ENCODE results near the gene CEP57.
A peak's percentile ranks its signal among the peaks of the same experiment; 100 is the strongest.

The CEP57 gene

GRCh38 chr11:95789506-95790122 is 684 bp upstream of the CEP57 start, which contains the start of gene FAM76B:
Gene FAM76B (minus strand): TSS chr11:95789782. CDS start chr11:95789478, 304 bp downstream.
- H3K9me3 ChIP-seq (ENCODE audit: low read length) = no peaks in the 10 kb centered on the region

GRCh38 chr11:95790933-95791708 is 823 bp downstream of the CEP57 start:
- Histone ChIP-seq H3K9me3 (ENCODE audit: low read length) (no peaks in the 10 kb centered on the region), H3K27me3 (ENCODE audit: insufficient read depth, low read length) (no peaks in the 10 kb centered on the region), H3K4me1 (ENCODE audit: insufficient read depth, low read length) (peaks cover 22% of the 10 kb centered on the region), H3K36me3 (ENCODE audit: insufficient read depth, low read length) (peaks cover 16% of the 10 kb centered on the region), H3K4me3 (ENCODE audit: low read length) (peak overlapping the region; percentile 85), H2AFZ (ENCODE audit: low read depth, low read length) (peak overlapping the region; percentile 91)

More at GRCh38 chr11:95789506-95790122, 684 bp upstream of the CEP57 start, which contains the start of gene FAM76B:
- Histone ChIP-seq H2AFZ (ENCODE audit: low read depth, low read length) (peak within 1 kb of the TSS; percentile 91), H3K4me3 (ENCODE audit: low read length) (peak within 1 kb of the TSS; percentile 85), H3K36me3 (ENCODE audit: insufficient read depth, low read length) (peaks cover 30% of the 10 kb centered on the region), H3K4me1 (ENCODE audit: insufficient read depth, low read length) (peaks cover 22% of the 10 kb centered on the region), H3K27me3 (ENCODE audit: insufficient read depth, low read length) (no peaks in the 10 kb centered on the region)

GRCh38 chr11:95791709-95792033 is 1.4 kb downstream of the CEP57 start:
- Histone ChIP-seq H3K4me1 (ENCODE audit: insufficient read depth, low read length) (peaks cover 22% of the 10 kb centered on the region), H3K4me3 (ENCODE audit: low read length) (peak overlapping the region; percentile 85), H3K27me3 (ENCODE audit: insufficient read depth, low read length) (no peaks in the 10 kb centered on the region), H3K36me3 (ENCODE audit: insufficient read depth, low read length) (peaks cover 13% of the 10 kb centered on the region), H3K9me3 (ENCODE audit: low read length) (no peaks in the 10 kb centered on the region), H2AFZ (ENCODE audit: low read depth, low read length) (no peak overlapping the region)

DNA sequence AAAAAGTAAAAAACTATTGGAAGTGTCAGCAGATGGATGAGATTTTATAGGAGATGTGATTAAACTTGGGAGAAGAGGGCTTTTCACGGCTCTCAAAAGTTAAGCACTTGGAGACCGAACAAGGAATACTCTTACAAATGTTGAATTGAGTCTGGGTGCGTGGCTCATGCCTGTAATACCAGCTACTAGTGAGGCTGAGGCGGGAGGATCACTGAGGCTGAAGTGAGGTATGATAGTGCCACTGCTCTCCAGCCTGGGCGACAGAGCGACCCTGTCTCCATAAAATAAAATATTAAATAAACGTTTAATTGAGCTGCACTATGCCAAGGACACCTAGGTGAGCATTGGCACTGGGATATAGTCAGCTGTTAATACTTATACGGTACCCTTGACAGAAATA is 1.9 kb downstream of the CEP57 start:
- H3K27me3 ChIP-seq (ENCODE audit: insufficient read depth, low read length) = no peaks in the 10 kb centered on the region
- H3K9me3 ChIP-seq (ENCODE audit: low read length) = no peaks in the 10 kb centered on the region
- no peak overlapping the region for H2AFZ ChIP-seq (ENCODE audit: low read depth, low read length)
- peaks cover 22% of the 10 kb centered on the region for H3K4me1 ChIP-seq (ENCODE audit: insufficient read depth, low read length)
- H3K4me3 ChIP-seq (ENCODE audit: low read length) = peak overlapping the region; percentile 85
- H3K36me3 ChIP-seq (ENCODE audit: insufficient read depth, low read length) = peaks cover 13% of the 10 kb centered on the region

- Histone ChIP-seq H3K27me3 (ENCODE audit: insufficient read depth, low read length) (no peaks in the 10 kb centered on the region), H2AFZ (ENCODE audit: low read depth, low read length) (no peak overlapping the region), H3K36me3 (ENCODE audit: insufficient read depth, low read length) (peaks cover 9% of the 10 kb centered on the region), H3K9me3 (ENCODE audit: low read length) (no peaks in the 10 kb centered on the region), H3K4me3 (ENCODE audit: low read length) (no peak overlapping the region), H3K4me1 (ENCODE audit: insufficient read depth, low read length) (peaks cover 22% of the 10 kb centered on the region)
Measured at GRCh38 chr11:95792700-95793099, 2.4 kb downstream of the CEP57 start.

DNA sequence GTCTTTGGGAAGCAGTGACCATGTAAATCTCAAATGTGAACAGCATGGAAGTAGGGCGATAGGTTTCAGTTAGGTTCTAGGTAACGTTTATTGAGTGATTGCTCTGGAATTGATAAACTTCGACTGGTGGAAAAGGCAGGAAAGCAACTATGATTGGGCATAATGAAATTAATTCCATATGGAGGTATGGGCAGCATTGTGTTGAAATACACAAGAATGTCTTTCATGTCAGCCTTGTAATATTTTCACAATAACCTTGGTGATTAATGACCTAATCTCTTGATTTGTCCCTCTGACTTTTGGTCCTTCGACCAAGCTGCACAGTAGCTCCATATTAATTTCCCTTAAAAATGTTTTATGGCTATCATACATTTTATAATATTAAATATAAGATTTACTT is 2.8 kb downstream of the CEP57 start:
- Histone ChIP-seq H3K4me3 (ENCODE audit: low read length) (no peak overlapping the region), H3K4me1 (ENCODE audit: insufficient read depth, low read length) (peaks cover 20% of the 10 kb centered on the region), H3K36me3 (ENCODE audit: insufficient read depth, low read length) (peaks cover 5% of the 10 kb centered on the region), H3K27me3 (ENCODE audit: insufficient read depth, low read length) (no peaks in the 10 kb centered on the region), H2AFZ (ENCODE audit: low read depth, low read length) (no peak overlapping the region), H3K9me3 (ENCODE audit: low read length) (no peaks in the 10 kb centered on the region)

GRCh38 chr11:95794086-95794485 is 3.8 kb downstream of the CEP57 start:
- H2AFZ ChIP-seq (ENCODE audit: low read depth, low read length) = no peak overlapping the region
- no peak overlapping the region for H3K4me3 ChIP-seq (ENCODE audit: low read length)
- H3K36me3 ChIP-seq (ENCODE audit: insufficient read depth, low read length) = peaks cover 8% of the 10 kb centered on the region
- H3K27me3 ChIP-seq (ENCODE audit: insufficient read depth, low read length) = no peaks in the 10 kb centered on the region
- H3K9me3 ChIP-seq (ENCODE audit: low read length) = no peaks in the 10 kb centered on the region
- peaks cover 15% of the 10 kb centered on the region for H3K4me1 ChIP-seq (ENCODE audit: insufficient read depth, low read length)

GRCh38 chr11:95795627-95796295 is 5.5 kb downstream of the CEP57 start:
- H3K27me3 ChIP-seq (ENCODE audit: insufficient read depth, low read length) = no peaks in the 10 kb centered on the region
- H3K4me1 ChIP-seq (ENCODE audit: insufficient read depth, low read length) = peaks cover 15% of the 10 kb centered on the region
- peaks cover 23% of the 10 kb centered on the region for H3K36me3 ChIP-seq (ENCODE audit: insufficient read depth, low read length)
- H3K9me3 ChIP-seq (ENCODE audit: low read length) = no peaks in the 10 kb centered on the region
- no peak overlapping the region for H2AFZ ChIP-seq (ENCODE audit: low read depth, low read length)
- H3K4me3 ChIP-seq (ENCODE audit: low read length) = no peak overlapping the region

GRCh38 chr11:95796501-95796900 is 6.2 kb downstream of the CEP57 start:
- no peak overlapping the region for H3K4me3 ChIP-seq (ENCODE audit: low read length)
- H3K36me3 ChIP-seq (ENCODE audit: insufficient read depth, low read length) = peaks cover 30% of the 10 kb centered on the region
- H3K9me3 ChIP-seq (ENCODE audit: low read length) = no peaks in the 10 kb centered on the region
- no peak overlapping the region for H2AFZ ChIP-seq (ENCODE audit: low read depth, low read length)
- peaks cover 14% of the 10 kb centered on the region for H3K4me1 ChIP-seq (ENCODE audit: insufficient read depth, low read length)
- no peaks in the 10 kb centered on the region for H3K27me3 ChIP-seq (ENCODE audit: insufficient read depth, low read length)

GRCh38 chr11:95799546-95799945 is 9.2 kb downstream of the CEP57 start:
- Histone ChIP-seq H3K4me3 (ENCODE audit: low read length) (no peak overlapping the region), H3K36me3 (ENCODE audit: insufficient read depth, low read length) (peaks cover 53% of the 10 kb centered on the region), H3K4me1 (ENCODE audit: insufficient read depth, low read length) (no peaks in the 10 kb centered on the region), H3K27me3 (ENCODE audit: insufficient read depth, low read length) (no peaks in the 10 kb centered on the region), H3K9me3 (ENCODE audit: low read length) (peaks cover 2% of the 10 kb centered on the region), H2AFZ (ENCODE audit: low read depth, low read length) (no peak overlapping the region)

DNA sequence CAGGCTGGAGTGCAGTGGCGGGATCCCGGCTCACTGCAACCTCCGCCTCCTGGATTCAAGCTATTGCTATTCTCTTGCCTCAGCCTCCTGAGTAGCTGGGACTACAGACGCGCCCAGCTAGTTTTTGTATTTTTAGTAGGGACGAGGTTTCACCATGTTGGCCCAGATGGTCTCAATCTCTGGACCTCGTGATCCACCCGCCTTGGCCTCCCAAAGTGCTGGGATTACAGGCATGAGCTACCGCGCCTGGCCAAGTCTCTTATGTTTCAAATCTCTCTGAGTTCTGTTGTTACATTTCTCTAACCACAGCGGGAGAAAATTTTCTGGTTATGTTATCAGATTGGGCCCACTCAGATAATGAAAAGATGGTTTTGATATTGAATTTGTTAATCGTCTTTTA is 10.1 kb downstream of the CEP57 start:
- H3K4me3 ChIP-seq (ENCODE audit: low read length) = no peak overlapping the region
- H2AFZ ChIP-seq (ENCODE audit: low read depth, low read length) = no peak overlapping the region
- no peaks in the 10 kb centered on the region for H3K4me1 ChIP-seq (ENCODE audit: insufficient read depth, low read length)
- no peaks in the 10 kb centered on the region for H3K27me3 ChIP-seq (ENCODE audit: insufficient read depth, low read length)
- H3K36me3 ChIP-seq (ENCODE audit: insufficient read depth, low read length) = peaks cover 60% of the 10 kb centered on the region
- peaks cover 2% of the 10 kb centered on the region for H3K9me3 ChIP-seq (ENCODE audit: low read length)

GRCh38 chr11:95802806-95803205 is 12.5 kb downstream of the CEP57 start:
- Histone ChIP-seq H3K4me3 (ENCODE audit: low read length) (no peak overlapping the region), H3K27me3 (ENCODE audit: insufficient read depth, low read length) (no peaks in the 10 kb centered on the region), H3K36me3 (ENCODE audit: insufficient read depth, low read length) (peaks cover 77% of the 10 kb centered on the region), H3K9me3 (ENCODE audit: low read length) (peaks cover 11% of the 10 kb centered on the region), H3K4me1 (ENCODE audit: insufficient read depth, low read length) (no peaks in the 10 kb centered on the region), H2AFZ (ENCODE audit: low read depth, low read length) (no peak overlapping the region)

DNA sequence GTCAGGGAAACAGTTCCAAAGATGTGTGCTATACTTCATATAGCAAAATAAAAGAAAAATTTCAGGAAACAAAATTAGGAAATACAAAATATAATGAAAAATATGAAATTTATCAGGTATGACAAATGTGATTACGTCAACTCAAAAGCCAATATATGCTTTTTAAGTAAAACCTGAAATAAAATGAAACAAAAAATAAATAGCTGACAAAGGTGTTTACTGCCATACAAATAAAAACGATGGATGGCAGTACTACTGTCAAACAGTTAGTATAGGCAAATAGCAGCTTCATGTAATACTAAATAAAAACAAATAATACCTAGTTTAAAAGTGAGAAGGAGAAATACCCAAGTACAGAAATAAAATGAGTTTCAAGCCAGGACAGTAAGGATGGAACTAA is 13.7 kb downstream of the CEP57 start:
- peaks cover 11% of the 10 kb centered on the region for H3K9me3 ChIP-seq (ENCODE audit: low read length)
- no peak overlapping the region for H2AFZ ChIP-seq (ENCODE audit: low read depth, low read length)
- H3K27me3 ChIP-seq (ENCODE audit: insufficient read depth, low read length) = no peaks in the 10 kb centered on the region
- peaks cover 75% of the 10 kb centered on the region for H3K36me3 ChIP-seq (ENCODE audit: insufficient read depth, low read length)
- H3K4me1 ChIP-seq (ENCODE audit: insufficient read depth, low read length) = no peaks in the 10 kb centered on the region
- H3K4me3 ChIP-seq (ENCODE audit: low read length) = no peak overlapping the region

Measured in neuron (in vitro differentiated cells).